DOHH2 (cell line): ENCODE data around the gene WWOX.
"Not testable (repeated sequence)": the region's sequence is repeated elsewhere in the genome, so short reads cannot be mapped to it uniquely, and the experiment has no call there.

Source experiments
- H3F3A ChIP-seq: fragments of 200-600 bp; sonication (generic), shearing (Covaris generic); 2 replicates; pipeline ENCODE4 v1.6.0; 2016; ENCODE audit warnings: antibody characterized with exemption, mild to moderate bottlenecking; ENCODE audit not compliant: control insufficient read depth, insufficient read depth
- H3K27ac ChIP-seq: fragments of 200-600 bp; sonication (generic); 2 replicates; pipeline ENCODE4 v1.5.1; 2014; ENCODE audit warnings: low read depth, mild to moderate bottlenecking, low read length, moderate library complexity
- H3K27me3 ChIP-seq: fragments of 200-600 bp; sonication (generic); 2 replicates; pipeline ENCODE4 v1.6.1; 2014; ENCODE audit warnings: mild to moderate bottlenecking, low read length, mixed read lengths; ENCODE audit not compliant: control insufficient read depth
- H3K36me3 ChIP-seq: fragments of 200-600 bp; sonication (generic); 2 replicates; pipeline ENCODE4 v1.6.1; 2014; ENCODE audit warnings: mild to moderate bottlenecking, low read length, moderate library complexity, mixed read lengths; ENCODE audit not compliant: control insufficient read depth
- H3K4me1 ChIP-seq: fragments of 200-600 bp; sonication (generic); 2 replicates; pipeline ENCODE4 v1.6.1; 2014; ENCODE audit warnings: mild to moderate bottlenecking, low read length, mixed read lengths; ENCODE audit not compliant: control insufficient read depth
- H3K4me2 ChIP-seq: fragments of 200-600 bp; sonication (generic); 2 replicates; pipeline ENCODE4 v1.6.0; 2014; ENCODE audit warnings: mild to moderate bottlenecking, low read length, moderate library complexity
- H3K4me3 ChIP-seq: fragments of 200-600 bp; sonication (generic); 2 replicates; pipeline ENCODE4 v1.5.1; 2014; ENCODE audit warnings: mild to moderate bottlenecking, low read length, mixed read lengths
- H3K79me2 ChIP-seq: fragments of 200-600 bp; sonication (generic); 2 replicates; pipeline ENCODE4 v1.6.1; 2014; ENCODE audit warnings: mild to moderate bottlenecking, low read length, mixed read lengths; ENCODE audit not compliant: control insufficient read depth
- H3K9me2 ChIP-seq: fragments of 200-600 bp; sonication (generic); replicated peaks from 2 replicates; pipeline ENCODE4 v1.6.1; 2014; ENCODE audit warnings: mild to moderate bottlenecking, low read length, mixed read lengths; ENCODE audit not compliant: control insufficient read depth
- H3K9me3 ChIP-seq: fragments of 200-600 bp; sonication (generic); 2 replicates; pipeline ENCODE4 v1.6.1; 2014; ENCODE audit warnings: antibody characterized with exemption, low read length, mixed read lengths; ENCODE audit not compliant: control insufficient read depth, insufficient read depth
- H4K20me1 ChIP-seq: fragments of 200-600 bp; sonication (generic); 2 replicates; pipeline ENCODE4 v1.6.0; 2014; ENCODE audit warnings: low read depth, mild to moderate bottlenecking, antibody characterized with exemption, low read length, moderate library complexity; ENCODE audit not compliant: control insufficient read depth, insufficient read depth
- EZH2phosphoT487 ChIP-seq: fragments of 200-600 bp; sonication (generic); IDR thresholded peaks from 2 replicates; pipeline ENCODE4 v1.6.1; 2017; ENCODE audit warnings: borderline replicate concordance, mild to moderate bottlenecking, antibody characterized with exemption, low read length, moderate library complexity, mixed read lengths
- TF ChIP-seq, protein P1 (sequence below): fragments of 200-600 bp; sonication (generic); IDR thresholded peaks from one replicate; pipeline ENCODE4 v1.5.1; 2014; ENCODE audit warnings: antibody characterized with exemption, mild to moderate bottlenecking, low read depth, low read length; ENCODE audit not compliant: poor library complexity, severe bottlenecking

The WWOX gene

DNA sequence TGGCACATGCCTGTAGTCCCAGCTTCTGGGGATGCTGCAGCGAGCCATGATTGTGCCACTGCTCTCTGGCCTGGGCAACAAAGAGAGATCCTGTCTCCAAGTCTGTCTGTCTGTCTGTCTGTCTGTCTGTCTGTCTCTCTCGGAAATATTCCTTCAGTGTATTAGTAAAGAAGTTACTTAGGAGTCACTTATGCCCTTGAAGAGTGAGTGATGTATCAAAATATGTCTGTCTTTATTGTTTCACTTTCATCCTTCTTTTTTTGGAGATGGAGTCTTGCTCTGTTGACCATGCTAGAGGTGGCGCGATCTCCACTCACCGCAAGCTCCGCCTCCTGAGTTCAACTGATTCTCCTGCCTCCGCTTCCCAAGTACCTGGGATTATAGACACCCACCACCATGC lies 410.5 kb downstream of the WWOX start:
- Histone ChIP-seq H3K79me2 (no peaks in the 10 kb centered on the region), H4K20me1 (no peaks in the 10 kb centered on the region), H3K27ac (no peak overlapping the region), H3K9me2 (no peaks in the 10 kb centered on the region), H3K4me2 (peak overlapping the region; percentile 20; the same call in 1 of the 2 replicates), H3K4me3 (no peak overlapping the region; the same call in 1 of the 2 replicates), H3K4me1 (peaks cover 15% of the 10 kb centered on the region), H3K9me3 (no peaks in the 10 kb centered on the region), H3K27me3 (no peaks in the 10 kb centered on the region), H3K36me3 (no peaks in the 10 kb centered on the region), H3F3A (no peaks in the 10 kb centered on the region)
- no peak for TF ChIP-seq EZH2phosphoT487
- TF ChIP-seq, protein P1, sequence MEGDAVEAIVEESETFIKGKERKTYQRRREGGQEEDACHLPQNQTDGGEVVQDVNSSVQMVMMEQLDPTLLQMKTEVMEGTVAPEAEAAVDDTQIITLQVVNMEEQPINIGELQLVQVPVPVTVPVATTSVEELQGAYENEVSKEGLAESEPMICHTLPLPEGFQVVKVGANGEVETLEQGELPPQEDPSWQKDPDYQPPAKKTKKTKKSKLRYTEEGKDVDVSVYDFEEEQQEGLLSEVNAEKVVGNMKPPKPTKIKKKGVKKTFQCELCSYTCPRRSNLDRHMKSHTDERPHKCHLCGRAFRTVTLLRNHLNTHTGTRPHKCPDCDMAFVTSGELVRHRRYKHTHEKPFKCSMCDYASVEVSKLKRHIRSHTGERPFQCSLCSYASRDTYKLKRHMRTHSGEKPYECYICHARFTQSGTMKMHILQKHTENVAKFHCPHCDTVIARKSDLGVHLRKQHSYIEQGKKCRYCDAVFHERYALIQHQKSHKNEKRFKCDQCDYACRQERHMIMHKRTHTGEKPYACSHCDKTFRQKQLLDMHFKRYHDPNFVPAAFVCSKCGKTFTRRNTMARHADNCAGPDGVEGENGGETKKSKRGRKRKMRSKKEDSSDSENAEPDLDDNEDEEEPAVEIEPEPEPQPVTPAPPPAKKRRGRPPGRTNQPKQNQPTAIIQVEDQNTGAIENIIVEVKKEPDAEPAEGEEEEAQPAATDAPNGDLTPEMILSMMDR: no peak

DNA sequence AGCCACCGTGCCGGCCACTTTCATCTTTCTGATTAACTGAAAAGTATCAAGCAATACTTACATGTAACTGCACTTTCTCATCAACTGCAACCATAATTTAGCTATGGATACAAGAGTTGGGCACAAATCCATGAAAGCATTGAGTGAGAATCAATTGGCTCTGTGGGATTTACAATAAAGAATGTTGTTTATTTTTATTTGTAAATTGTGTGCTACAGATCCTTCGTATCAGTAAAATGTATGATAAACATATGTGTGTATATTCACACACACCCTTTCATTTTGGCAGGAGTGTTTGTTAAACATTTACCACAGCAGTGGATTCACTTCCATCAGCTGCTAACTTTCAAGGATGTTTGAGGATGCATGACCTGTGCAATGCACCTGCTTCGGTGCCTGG lies 411.0 kb downstream of the WWOX start:
- H3K9me2 ChIP-seq: no peaks in the 10 kb centered on the region
- no peaks in the 10 kb centered on the region for H3K9me3 ChIP-seq
- peaks cover 15% of the 10 kb centered on the region for H3K4me1 ChIP-seq
- no peaks in the 10 kb centered on the region for H3K27me3 ChIP-seq
- TF ChIP-seq, protein P1: no peak
- TF ChIP-seq EZH2phosphoT487: no peak
- no peaks in the 10 kb centered on the region for H3K79me2 ChIP-seq
- H3K27ac ChIP-seq: no peak overlapping the region
- H3K4me3 ChIP-seq: no peak overlapping the region; the same call in 1 of the 2 replicates
- H3K36me3 ChIP-seq: no peaks in the 10 kb centered on the region
- H4K20me1 ChIP-seq: no peaks in the 10 kb centered on the region
- H3F3A ChIP-seq: no peaks in the 10 kb centered on the region
- H3K4me2 ChIP-seq: peak overlapping the region; percentile 20; the same call in 1 of the 2 replicates

DNA sequence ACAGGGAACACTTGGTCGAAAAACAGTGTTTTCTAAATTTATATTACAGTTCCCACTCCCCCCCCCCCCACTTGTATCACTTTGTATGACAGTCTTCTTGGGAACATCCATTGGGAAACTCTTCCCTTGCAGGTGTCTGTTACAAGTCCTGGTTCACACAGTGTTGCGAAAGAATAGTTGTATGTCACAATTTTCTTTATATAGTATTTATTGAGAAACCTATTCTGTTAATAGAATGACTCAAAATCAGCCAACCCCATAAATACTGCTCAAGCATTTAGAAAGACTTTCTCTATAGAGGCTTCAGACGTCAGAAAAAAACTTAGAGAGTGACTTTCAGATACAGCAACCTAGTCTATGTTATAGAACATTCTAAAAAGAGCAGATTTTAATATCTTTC lies 414.4 kb downstream of the WWOX start:
- H3K36me3 ChIP-seq: no peaks in the 10 kb centered on the region
- no peaks in the 10 kb centered on the region for H3K9me2 ChIP-seq
- no peak overlapping the region for H3K27ac ChIP-seq
- H3K4me3 ChIP-seq: no peak overlapping the region
- no peak overlapping the region for H3K4me2 ChIP-seq
- H3K79me2 ChIP-seq: no peaks in the 10 kb centered on the region
- H4K20me1 ChIP-seq: no peaks in the 10 kb centered on the region
- H3F3A ChIP-seq: no peaks in the 10 kb centered on the region
- TF ChIP-seq, protein P1: no peak
- TF ChIP-seq EZH2phosphoT487: no peak
- no peaks in the 10 kb centered on the region for H3K27me3 ChIP-seq
- no peaks in the 10 kb centered on the region for H3K9me3 ChIP-seq
- H3K4me1 ChIP-seq: peaks cover 15% of the 10 kb centered on the region

DNA sequence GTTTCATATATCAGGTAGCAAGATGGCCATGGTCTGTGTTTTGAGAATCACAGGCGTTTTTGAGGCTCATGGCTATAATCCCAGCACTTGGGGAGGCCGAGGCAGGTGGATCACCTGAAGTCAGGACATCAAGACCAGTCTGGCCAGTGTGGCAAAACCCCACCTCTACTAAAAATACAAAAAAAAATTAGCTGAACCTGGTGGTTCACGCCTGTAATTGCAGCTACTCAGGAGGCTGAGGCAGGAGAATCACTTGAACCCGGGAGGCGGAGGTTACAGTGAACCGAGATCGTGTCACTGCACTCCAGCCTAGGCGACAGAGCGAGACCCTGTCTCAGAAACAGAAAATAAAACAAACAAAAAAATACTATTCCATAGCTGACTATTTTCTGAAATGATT lies 415.4 kb downstream of the WWOX start:
- H4K20me1 ChIP-seq, H3K4me3 ChIP-seq, H3K27me3 ChIP-seq: not testable (repeated sequence)

More for the DNA sequence above, 415.4 kb downstream of the WWOX start:
- not testable (repeated sequence) for H3K79me2 ChIP-seq, H3K4me1 ChIP-seq, H3F3A ChIP-seq, H3K4me2 ChIP-seq, H3K36me3 ChIP-seq, H3K9me2 ChIP-seq, H3K27ac ChIP-seq, H3K9me3 ChIP-seq
